ENCODE results near the gene QSOX2.

The QSOX2 gene

DNA sequence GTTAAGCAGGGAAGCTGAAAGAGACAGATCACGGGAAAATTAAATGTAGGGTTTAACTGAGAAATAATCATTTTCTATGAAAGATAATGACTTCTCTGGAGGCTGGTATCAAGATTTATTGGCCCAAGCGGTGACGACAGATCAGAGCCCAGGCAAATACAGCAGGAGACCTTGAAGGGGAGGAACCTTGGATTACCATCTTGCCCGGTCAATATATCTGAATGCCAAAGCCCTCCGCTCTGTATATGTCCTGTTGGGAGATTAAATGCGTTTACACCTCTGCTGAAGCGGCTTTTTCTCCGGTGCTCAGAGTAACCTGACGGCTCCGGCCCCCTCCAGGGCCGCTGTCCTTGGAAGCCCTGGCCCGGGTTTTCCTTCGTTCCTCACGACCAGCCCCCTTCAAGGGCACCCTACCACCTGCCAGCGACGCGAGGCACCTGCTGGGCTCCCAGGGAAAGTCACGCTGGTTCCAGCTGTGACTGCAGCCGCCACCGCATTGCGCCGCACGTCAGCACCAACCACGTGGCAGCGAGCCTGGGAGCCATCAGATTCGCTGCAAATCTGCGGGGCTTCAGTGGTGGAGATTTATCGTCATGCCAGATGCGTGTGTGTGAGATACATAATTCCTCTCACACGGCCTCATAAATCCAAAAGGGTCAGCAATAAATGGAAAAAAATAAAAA, 4.4 kb upstream of the QSOX2 start:
- H3K4me3 ChIP-seq (replicated peaks; ENCODE audit: low read depth, low read length): no peak overlapping the region
- no peak for DNase-seq (ENCODE audit: extremely low read depth, low read depth)
- TF ChIP-seq, protein P1, sequence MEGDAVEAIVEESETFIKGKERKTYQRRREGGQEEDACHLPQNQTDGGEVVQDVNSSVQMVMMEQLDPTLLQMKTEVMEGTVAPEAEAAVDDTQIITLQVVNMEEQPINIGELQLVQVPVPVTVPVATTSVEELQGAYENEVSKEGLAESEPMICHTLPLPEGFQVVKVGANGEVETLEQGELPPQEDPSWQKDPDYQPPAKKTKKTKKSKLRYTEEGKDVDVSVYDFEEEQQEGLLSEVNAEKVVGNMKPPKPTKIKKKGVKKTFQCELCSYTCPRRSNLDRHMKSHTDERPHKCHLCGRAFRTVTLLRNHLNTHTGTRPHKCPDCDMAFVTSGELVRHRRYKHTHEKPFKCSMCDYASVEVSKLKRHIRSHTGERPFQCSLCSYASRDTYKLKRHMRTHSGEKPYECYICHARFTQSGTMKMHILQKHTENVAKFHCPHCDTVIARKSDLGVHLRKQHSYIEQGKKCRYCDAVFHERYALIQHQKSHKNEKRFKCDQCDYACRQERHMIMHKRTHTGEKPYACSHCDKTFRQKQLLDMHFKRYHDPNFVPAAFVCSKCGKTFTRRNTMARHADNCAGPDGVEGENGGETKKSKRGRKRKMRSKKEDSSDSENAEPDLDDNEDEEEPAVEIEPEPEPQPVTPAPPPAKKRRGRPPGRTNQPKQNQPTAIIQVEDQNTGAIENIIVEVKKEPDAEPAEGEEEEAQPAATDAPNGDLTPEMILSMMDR (IDR thresholded peaks at IDR 0.05; ENCODE audit: low read depth, low read length, missing control alignments): no peak

DNA sequence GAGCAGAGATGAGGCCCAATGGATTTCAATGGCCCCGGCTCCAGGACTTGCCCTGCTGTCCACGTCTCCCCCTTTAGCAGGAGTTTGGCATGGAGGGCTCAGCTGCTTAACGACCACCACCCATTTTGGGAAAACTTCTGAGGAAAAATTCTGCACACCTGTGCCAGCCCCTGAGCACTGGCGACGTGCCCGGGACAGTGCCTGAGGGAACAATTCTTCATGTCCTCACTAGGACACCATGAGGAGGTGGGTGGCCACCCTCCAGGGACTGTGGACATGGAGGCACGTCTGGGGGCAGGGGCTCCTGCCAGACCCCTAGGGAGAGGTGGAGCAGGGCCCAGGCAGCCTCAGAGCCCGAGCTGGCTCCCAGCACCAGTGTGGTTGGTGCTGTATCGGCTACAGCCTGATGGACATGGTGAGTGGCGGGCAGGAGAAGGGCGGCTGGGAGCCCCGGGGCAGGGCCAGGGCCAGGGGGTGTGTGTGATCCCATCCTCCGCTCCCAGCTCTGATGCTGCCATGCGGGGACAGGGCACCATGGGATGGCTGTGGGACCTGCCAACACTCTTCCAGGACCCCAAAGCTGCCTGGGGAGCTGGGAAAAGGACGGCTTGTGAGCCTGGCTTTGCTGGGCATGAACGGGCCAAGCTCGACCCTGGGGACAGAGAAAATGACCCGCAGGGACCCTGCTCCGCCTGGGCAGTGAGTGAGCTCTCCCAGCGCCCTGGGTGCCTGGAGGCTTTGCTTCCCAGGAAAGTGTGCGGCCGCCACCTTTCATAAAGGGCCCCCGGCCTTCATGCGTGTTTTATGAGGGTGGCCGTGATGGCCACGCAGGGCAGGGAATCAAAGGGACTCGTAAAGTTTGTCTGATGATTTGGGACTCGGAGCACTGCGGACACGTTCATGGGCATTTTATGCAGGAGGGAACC, 3.6 kb upstream of the QSOX2 start:
- no peak for DNase-seq (ENCODE audit: extremely low read depth, low read depth)
- TF ChIP-seq, protein P1 (IDR thresholded peaks at IDR 0.05; ENCODE audit: low read depth, low read length, missing control alignments): no peak
- H3K4me3 ChIP-seq (replicated peaks; ENCODE audit: low read depth, low read length): no peak overlapping the region

- no peak for DNase-seq (ENCODE audit: extremely low read depth, low read depth)
- TF ChIP-seq, protein P1 (IDR thresholded peaks at IDR 0.05; ENCODE audit: low read depth, low read length, missing control alignments): no peak
- H3K4me3 ChIP-seq (replicated peaks; ENCODE audit: low read depth, low read length): no peak overlapping the region
These were observed 2.5 kb upstream of the QSOX2 start for GRCh38 chr9:136247947-136248637.

DNA sequence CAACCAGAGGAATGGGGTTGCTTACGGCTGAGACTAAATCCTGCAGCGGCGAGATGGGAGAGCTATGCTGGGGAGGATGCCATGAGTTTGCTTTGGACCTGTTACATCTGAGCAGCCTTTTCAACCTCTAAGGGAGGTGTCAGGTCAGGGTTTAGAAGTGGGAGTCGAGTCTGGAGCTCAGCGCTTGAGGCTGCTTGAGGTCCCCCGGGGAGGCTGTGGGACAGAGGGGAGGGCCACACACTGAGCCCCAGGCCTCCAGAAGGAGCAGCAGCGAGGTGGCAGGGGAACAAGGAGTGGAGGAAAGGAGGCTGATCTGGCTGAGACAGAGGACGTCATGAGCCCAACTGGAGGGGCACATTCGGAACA, 1.9 kb upstream of the QSOX2 start:
- TF ChIP-seq, protein P1 (IDR thresholded peaks at IDR 0.05; ENCODE audit: low read depth, low read length, missing control alignments): no peak
- no peak overlapping the region for H3K4me3 ChIP-seq (replicated peaks; ENCODE audit: low read depth, low read length)
- DNase-seq (ENCODE audit: extremely low read depth, low read depth): no peak

GRCh38 chr9:136246849-136247550, 1.4 kb upstream of the QSOX2 start:
- DNase-seq (ENCODE audit: extremely low read depth, low read depth): no peak
- H3K4me3 ChIP-seq (replicated peaks; ENCODE audit: low read depth, low read length): no peak overlapping the region
- TF ChIP-seq, protein P1 (IDR thresholded peaks at IDR 0.05; ENCODE audit: low read depth, low read length, missing control alignments): no peak

DNA sequence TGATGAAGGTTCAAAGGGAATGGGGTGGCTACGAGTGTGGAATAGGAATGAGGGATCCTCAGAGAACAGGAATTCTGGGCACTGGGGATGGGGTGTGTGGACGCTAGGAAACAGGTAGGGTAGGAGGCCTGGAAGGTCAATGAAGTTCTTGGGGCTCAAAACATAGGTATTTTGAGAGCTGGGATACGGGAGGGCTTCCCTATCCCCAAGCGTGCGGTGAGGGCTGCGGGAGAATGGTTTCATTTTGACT, 718 bp downstream of the QSOX2 start:
- H3K4me3 ChIP-seq (replicated peaks; ENCODE audit: low read depth, low read length): peak overlapping the region; percentile 86
- TF ChIP-seq, protein P1 (IDR thresholded peaks at IDR 0.05; ENCODE audit: low read depth, low read length, missing control alignments): no peak
- DNase-seq (ENCODE audit: extremely low read depth, low read depth): no peak

Data from HFF-Myc (cell line).